Measurements from ENCODE around the gene NTM.

Gene NTM

DNA sequence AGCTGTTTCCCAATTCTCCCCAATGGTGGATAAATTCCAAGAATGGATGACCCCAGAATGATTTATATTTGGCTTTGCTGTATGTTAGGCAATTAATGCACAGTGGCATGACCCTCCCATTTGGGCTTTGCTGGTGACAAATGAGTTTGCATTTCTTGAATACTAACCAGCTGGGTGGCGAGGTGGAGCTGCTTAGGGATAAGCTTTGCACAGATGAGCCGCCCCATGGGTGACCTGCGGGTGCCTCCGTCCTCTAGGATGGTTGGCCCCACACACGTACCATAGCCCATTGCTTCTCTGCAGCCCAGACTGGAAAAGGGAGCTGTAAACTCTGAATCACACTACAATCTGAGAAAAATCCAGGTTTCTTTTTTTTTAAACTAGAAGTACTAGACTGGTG is 94.6 kb downstream of the NTM start:
- Histone ChIP-seq H3K9me3 (ENCODE audit: control insufficient read depth, insufficient read depth, low read depth, low read length) (no peaks in the 10 kb centered on the region), H3K36me3 (ENCODE audit: control insufficient read depth in 2 of 2, insufficient read depth in 1 of 2, low read length in 2 of 2) (no peaks in the 10 kb centered on the region), H3K4me3 (ENCODE audit: low read depth, low read length) (no peak overlapping the region), H3K27ac (ENCODE audit: extremely low read depth, low read depth, low read length) (no peak overlapping the region), H3K4me1 (ENCODE audit: control insufficient read depth, insufficient read depth, low read length) (no peaks in the 10 kb centered on the region)
- CTCF ChIA-PET, result no interaction called here
- TF ChIP-seq, protein P1, sequence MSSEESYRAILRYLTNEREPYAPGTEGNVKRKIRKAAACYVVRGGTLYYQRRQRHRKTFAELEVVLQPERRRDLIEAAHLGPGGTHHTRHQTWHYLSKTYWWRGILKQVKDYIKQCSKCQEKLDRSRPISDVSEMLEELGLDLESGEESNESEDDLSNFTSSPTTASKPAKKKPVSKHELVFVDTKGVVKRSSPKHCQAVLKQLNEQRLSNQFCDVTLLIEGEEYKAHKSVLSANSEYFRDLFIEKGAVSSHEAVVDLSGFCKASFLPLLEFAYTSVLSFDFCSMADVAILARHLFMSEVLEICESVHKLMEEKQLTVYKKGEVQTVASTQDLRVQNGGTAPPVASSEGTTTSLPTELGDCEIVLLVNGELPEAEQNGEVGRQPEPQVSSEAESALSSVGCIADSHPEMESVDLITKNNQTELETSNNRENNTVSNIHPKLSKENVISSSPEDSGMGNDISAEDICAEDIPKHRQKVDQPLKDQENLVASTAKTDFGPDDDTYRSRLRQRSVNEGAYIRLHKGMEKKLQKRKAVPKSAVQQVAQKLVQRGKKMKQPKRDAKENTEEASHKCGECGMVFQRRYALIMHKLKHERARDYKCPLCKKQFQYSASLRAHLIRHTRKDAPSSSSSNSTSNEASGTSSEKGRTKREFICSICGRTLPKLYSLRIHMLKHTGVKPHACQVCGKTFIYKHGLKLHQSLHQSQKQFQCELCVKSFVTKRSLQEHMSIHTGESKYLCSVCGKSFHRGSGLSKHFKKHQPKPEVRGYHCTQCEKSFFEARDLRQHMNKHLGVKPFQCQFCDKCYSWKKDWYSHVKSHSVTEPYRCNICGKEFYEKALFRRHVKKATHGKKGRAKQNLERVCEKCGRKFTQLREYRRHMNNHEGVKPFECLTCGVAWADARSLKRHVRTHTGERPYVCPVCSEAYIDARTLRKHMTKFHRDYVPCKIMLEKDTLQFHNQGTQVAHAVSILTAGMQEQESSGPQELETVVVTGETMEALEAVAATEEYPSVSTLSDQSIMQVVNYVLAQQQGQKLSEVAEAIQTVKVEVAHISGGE (tag by site-specific recombination; conservative IDR thresholded peaks at IDR 0.05; ENCODE audit: low read depth), result no peak
- TF ChIP-seq HOXC10 (CRISPR knock-in tag; IDR thresholded peaks at IDR 0.05), result no peak
- no peak for TF ChIP-seq IKZF3 (tag by site-specific recombination; IDR thresholded peaks at IDR 0.05)
- no peak for TF ChIP-seq ZNF133 (tag by site-specific recombination; IDR thresholded peaks at IDR 0.05)
- no peak for TF ChIP-seq ZNF654 (tag by site-specific recombination; IDR thresholded peaks at IDR 0.05; ENCODE audit: low read depth)
- TF ChIP-seq, protein P2, sequence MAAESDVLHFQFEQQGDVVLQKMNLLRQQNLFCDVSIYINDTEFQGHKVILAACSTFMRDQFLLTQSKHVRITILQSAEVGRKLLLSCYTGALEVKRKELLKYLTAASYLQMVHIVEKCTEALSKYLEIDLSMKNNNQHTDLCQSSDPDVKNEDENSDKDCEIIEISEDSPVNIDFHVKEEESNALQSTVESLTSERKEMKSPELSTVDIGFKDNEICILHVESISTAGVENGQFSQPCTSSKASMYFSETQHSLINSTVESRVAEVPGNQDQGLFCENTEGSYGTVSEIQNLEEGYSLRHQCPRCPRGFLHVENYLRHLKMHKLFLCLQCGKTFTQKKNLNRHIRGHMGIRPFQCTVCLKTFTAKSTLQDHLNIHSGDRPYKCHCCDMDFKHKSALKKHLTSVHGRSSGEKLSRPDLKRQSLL (tag by site-specific recombination; IDR thresholded peaks at IDR 0.05), result no peak
- no peak for TF ChIP-seq YY1 (tag by site-specific recombination; IDR thresholded peaks at IDR 0.05)
- no peak for TF ChIP-seq ZNF23 (tag by site-specific recombination; IDR thresholded peaks at IDR 0.05; ENCODE audit: borderline replicate concordance)
- no peak for TF ChIP-seq ZNF366 (tag by site-specific recombination; conservative IDR thresholded peaks at IDR 0.05)
- no peak for TF ChIP-seq RBAK (tag by site-specific recombination; IDR thresholded peaks at IDR 0.05)
- TF ChIP-seq, protein P3, sequence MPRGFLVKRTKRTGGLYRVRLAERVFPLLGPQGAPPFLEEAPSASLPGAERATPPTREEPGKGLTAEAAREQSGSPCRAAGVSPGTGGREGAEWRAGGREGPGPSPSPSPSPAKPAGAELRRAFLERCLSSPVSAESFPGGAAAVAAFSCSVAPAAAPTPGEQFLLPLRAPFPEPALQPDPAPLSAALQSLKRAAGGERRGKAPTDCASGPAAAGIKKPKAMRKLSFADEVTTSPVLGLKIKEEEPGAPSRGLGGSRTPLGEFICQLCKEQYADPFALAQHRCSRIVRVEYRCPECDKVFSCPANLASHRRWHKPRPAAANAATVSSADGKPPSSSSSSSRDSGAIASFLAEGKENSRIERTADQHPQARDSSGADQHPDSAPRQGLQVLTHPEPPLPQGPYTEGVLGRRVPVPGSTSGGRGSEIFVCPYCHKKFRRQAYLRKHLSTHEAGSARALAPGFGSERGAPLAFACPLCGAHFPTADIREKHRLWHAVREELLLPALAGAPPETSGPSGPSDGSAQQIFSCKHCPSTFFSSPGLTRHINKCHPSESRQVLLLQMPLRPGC (tag by site-specific recombination; IDR thresholded peaks at IDR 0.05), result no peak
- TF ChIP-seq MZF1 (tag by site-specific recombination; IDR thresholded peaks at IDR 0.05; ENCODE audit: borderline replicate concordance), result no peak
- TF ChIP-seq ZNF24 (tag by site-specific recombination; IDR thresholded peaks at IDR 0.05), result no peak
- TF ChIP-seq ZNF701 (tag by site-specific recombination; IDR thresholded peaks at IDR 0.05), result no peak
- TF ChIP-seq ZSCAN23 (tag by site-specific recombination; IDR thresholded peaks at IDR 0.05), result no peak
- no peak for TF ChIP-seq KLF10 (tag by site-specific recombination; IDR thresholded peaks at IDR 0.05)
- no peak for TF ChIP-seq ZNF114 (tag by site-specific recombination; IDR thresholded peaks at IDR 0.05)
- no peak for TF ChIP-seq ZNF560 (tag by site-specific recombination; IDR thresholded peaks at IDR 0.05; ENCODE audit: borderline replicate concordance)
- TF ChIP-seq ZNF140 (tag by site-specific recombination; IDR thresholded peaks at IDR 0.05), result no peak
- no peak for TF ChIP-seq ZNF239 (tag by site-specific recombination; IDR thresholded peaks at IDR 0.05)
- POLR2A ChIA-PET, result no interaction called here

DNA sequence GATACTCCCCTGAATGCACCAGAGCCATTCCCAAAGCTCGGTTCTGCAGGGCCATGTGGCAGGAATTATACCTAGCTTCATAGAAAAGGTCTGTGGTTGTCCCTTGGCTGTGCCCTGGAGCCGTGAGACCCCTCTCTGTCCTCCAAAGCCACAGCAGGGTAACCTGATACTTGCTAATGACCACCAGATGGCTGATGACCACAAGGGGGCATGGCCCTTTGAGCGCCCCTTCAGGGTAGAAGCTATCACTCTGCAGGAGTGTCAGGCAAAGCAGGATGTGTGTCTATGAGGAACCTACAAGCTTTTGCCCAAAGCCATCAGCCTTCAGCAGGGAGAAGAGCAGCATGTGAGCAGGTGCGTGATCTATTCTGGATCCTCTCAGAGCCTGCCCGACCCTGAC is 95.3 kb downstream of the NTM start:
- Histone ChIP-seq H3K4me3 (ENCODE audit: low read depth, low read length) (no peak overlapping the region), H3K27ac (ENCODE audit: extremely low read depth, low read depth, low read length) (no peak overlapping the region), H3K4me1 (ENCODE audit: control insufficient read depth, insufficient read depth, low read length) (no peaks in the 10 kb centered on the region), H3K9me3 (ENCODE audit: control insufficient read depth, insufficient read depth, low read depth, low read length) (no peaks in the 10 kb centered on the region), H3K36me3 (ENCODE audit: control insufficient read depth in 2 of 2, insufficient read depth in 1 of 2, low read length in 2 of 2) (no peaks in the 10 kb centered on the region)
- CTCF ChIA-PET, result interaction anchor here (0.9 kb wide), 1 partner anchor 401 kb away, joined by 3 read pairs; no protein-coding TSS in a partner anchor
- POLR2A ChIA-PET, result no interaction called here
- TF ChIP-seq ZNF530 (tag by site-specific recombination; IDR thresholded peaks at IDR 0.05; ENCODE audit: low read depth) (no peak), ZNF623 (tag by site-specific recombination; IDR thresholded peaks at IDR 0.05) (no peak), ZNF175 (tag by site-specific recombination; IDR thresholded peaks at IDR 0.05) (no peak)
- TF ChIP-seq, protein P4, sequence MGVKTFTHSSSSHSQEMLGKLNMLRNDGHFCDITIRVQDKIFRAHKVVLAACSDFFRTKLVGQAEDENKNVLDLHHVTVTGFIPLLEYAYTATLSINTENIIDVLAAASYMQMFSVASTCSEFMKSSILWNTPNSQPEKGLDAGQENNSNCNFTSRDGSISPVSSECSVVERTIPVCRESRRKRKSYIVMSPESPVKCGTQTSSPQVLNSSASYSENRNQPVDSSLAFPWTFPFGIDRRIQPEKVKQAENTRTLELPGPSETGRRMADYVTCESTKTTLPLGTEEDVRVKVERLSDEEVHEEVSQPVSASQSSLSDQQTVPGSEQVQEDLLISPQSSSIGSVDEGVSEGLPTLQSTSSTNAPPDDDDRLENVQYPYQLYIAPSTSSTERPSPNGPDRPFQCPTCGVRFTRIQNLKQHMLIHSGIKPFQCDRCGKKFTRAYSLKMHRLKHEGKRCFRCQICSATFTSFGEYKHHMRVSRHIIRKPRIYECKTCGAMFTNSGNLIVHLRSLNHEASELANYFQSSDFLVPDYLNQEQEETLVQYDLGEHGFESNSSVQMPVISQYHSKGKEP (tag by site-specific recombination; IDR thresholded peaks at IDR 0.05), result no peak
- TF ChIP-seq, protein P5, sequence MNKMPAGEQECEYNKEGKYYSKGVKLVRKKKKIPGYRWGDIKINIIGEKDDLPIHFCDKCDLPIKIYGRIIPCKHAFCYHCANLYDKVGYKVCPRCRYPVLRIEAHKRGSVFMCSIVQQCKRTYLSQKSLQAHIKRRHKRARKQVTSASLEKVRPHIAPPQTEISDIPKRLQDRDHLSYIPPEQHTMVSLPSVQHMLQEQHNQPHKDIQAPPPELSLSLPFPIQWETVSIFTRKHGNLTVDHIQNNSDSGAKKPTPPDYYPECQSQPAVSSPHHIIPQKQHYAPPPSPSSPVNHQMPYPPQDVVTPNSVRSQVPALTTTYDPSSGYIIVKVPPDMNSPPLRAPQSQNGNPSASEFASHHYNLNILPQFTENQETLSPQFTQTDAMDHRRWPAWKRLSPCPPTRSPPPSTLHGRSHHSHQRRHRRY (tag by site-specific recombination; IDR thresholded peaks at IDR 0.05), result no peak
- TF ChIP-seq, protein P6, sequence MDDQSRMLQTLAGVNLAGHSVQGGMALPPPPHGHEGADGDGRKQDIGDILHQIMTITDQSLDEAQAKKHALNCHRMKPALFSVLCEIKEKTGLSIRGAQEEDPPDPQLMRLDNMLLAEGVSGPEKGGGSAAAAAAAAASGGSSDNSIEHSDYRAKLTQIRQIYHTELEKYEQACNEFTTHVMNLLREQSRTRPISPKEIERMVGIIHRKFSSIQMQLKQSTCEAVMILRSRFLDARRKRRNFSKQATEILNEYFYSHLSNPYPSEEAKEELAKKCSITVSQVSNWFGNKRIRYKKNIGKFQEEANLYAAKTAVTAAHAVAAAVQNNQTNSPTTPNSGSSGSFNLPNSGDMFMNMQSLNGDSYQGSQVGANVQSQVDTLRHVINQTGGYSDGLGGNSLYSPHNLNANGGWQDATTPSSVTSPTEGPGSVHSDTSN (CRISPR knock-in tag; IDR thresholded peaks at IDR 0.05), result no peak

All from HEK293 (cell line).